Keratinocyte (primary cell): ENCODE results near the gene HOXB8. TPM values are rescaled to one million over a fixed set of nuclear protein-coding genes. Genes with fewer than 3 reads are reported as not detected.

ENCODE experiments used
- DNase-seq: peaks from one replicate; pipeline ENCODE4 v3.0.0-alpha.2; 2011; ENCODE audit warnings: low read depth, missing footprints, low spot score
- FAIRE-seq: peaks from 2 replicates; lab custom pipeline; 2011; peaks lifted over from hg19 to GRCh38; lab: Jason Lieb, UNC
- H2AFZ ChIP-seq: 2 replicates; pipeline ENCODE4 v1.6.0; 2012; ENCODE audit warnings: low read length, control low read depth, inconsistent platforms; ENCODE audit not compliant: control insufficient read depth
- H3K27ac ChIP-seq: 2 replicates; pipeline ENCODE4 v1.5.1; 2011; ENCODE audit warnings: low read length; ENCODE audit not compliant: control insufficient read depth, insufficient read depth
- H3K27me3 ChIP-seq: 3 replicates; pipeline ENCODE4 v1.6.0; 2011; ENCODE audit warnings: low read length; ENCODE audit not compliant: control insufficient read depth, insufficient read depth; ENCODE audit errors: extremely low read depth
- H3K36me3 ChIP-seq, 2 experiments: 2 replicates in 1 of 2; 3 replicates in 1 of 2; pipeline ENCODE4 v1.5.1; 2011; ENCODE audit warnings: low read length in 2 of 2, mild to moderate bottlenecking in 1 of 2; ENCODE audit not compliant: control insufficient read depth in 2 of 2, insufficient read depth in 2 of 2; ENCODE audit errors: extremely low read depth in 1 of 2
- H3K4me1 ChIP-seq: 3 replicates; pipeline ENCODE4 v1.5.1; 2011; ENCODE audit warnings: low read length; ENCODE audit not compliant: control insufficient read depth, insufficient read depth; ENCODE audit errors: extremely low read depth
- H3K4me2 ChIP-seq: 3 replicates; pipeline ENCODE4 v1.6.0; 2011; ENCODE audit warnings: low read depth, low read length; ENCODE audit not compliant: control insufficient read depth, insufficient read depth; ENCODE audit errors: extremely low read depth
- H3K4me3 ChIP-seq, 3 experiments: fragments of 200-600 bp in 1 of 3; sonication (generic) in 1 of 3; 2 replicates in 2 of 3; 3 replicates in 1 of 3; pipeline ENCODE4 v1.5.1; 2011 to 2016; ENCODE audit warnings: low read length in 3 of 3, mild to moderate bottlenecking in 3 of 3, control low read depth in 2 of 3, inconsistent platforms in 1 of 3, low read depth in 1 of 3, mixed read lengths in 1 of 3, mixed run types in 1 of 3, moderate library complexity in 1 of 3; ENCODE audit not compliant: control insufficient read depth in 2 of 3, insufficient read depth in 2 of 3; ENCODE audit errors: extremely low read depth in 1 of 3
- H3K79me2 ChIP-seq: 2 replicates; pipeline ENCODE4 v1.6.0; 2012; ENCODE audit warnings: low read length; ENCODE audit not compliant: control insufficient read depth, insufficient read depth
- H3K9ac ChIP-seq: 3 replicates; pipeline ENCODE4 v1.6.0; 2011; ENCODE audit warnings: low read length; ENCODE audit not compliant: control insufficient read depth, insufficient read depth; ENCODE audit errors: extremely low read depth
- H3K9me1 ChIP-seq: 3 replicates; pipeline ENCODE4 v1.6.0; 2011; ENCODE audit warnings: low read length; ENCODE audit not compliant: control insufficient read depth, insufficient read depth; ENCODE audit errors: extremely low read depth
- H3K9me3 ChIP-seq: 2 replicates; pipeline ENCODE4 v1.5.1; 2012; ENCODE audit warnings: low read depth, low read length; ENCODE audit not compliant: control insufficient read depth
- H4K20me1 ChIP-seq: 3 replicates; pipeline ENCODE4 v1.6.0; 2011; ENCODE audit warnings: low read length; ENCODE audit not compliant: control insufficient read depth, insufficient read depth; ENCODE audit errors: extremely low read depth
- CTCF ChIP-seq, 3 experiments: IDR thresholded peaks in 1 of 3; conservative IDR thresholded peaks in 1 of 3; optimal IDR thresholded peaks in 1 of 3; 2 replicates in 2 of 3; 3 replicates in 1 of 3; pipeline versions ENCODE3 to v1.5.1; 2011; ENCODE audit warnings: low read length in 3 of 3, mild to moderate bottlenecking in 3 of 3, moderate library complexity in 2 of 3, control low read depth in 1 of 3, inconsistent platforms in 1 of 3; ENCODE audit not compliant: insufficient read depth in 2 of 3; ENCODE audit errors: extremely low read depth in 1 of 3
- EZH2 ChIP-seq: IDR thresholded peaks from one replicate; pipeline ENCODE4 v1.6.1; 2012; ENCODE audit warnings: inconsistent platforms, mild to moderate bottlenecking, low read length, moderate library complexity
- dilution Hi-C: fragments of 300-500 bp; cut with MboI; formaldehyde crosslinking; loops from one replicate; pipeline ENCODE4 v1.7.0; 2020; ENCODE audit warnings: low sequenced_read_pairs; ENCODE audit not compliant: extremely low pct_ligation_motif_present
- polyA plus RNA-seq, 5 experiments: library from polyadenylated mRNA; depleted of rRNA in 3 of 5; stranded (reverse) in 3 of 5; stranded (forward) in 1 of 5; unstranded in 1 of 5; fragments of >200 nt; gene quantifications; 1 replicate in 1 of 5; 2 replicates in 3 of 5; 3 replicates in 1 of 5; pipeline versions ENCODE4 v1.2.1 to v1.2.3, GENCODE V29; 2011 to 2012; ENCODE audit warnings: missing spikeins in 2 of 5, low read depth in 1 of 5, low replicate concordance in 1 of 5

HOXB8 gene
- polyA plus RNA-seq, 1 donor (not counting 4 experiments of a cell fraction or from before 2014, with no cell fraction given): not detected

GRCh38 chr17:48608494-48608834 is 6.6 kb downstream of the HOXB8 start:
- Histone ChIP-seq H3K27me3 (peaks cover 90% of the 10 kb centered on the region), H3K79me2 (no peaks in the 10 kb centered on the region), H3K4me3 (no peak overlapping the region), H3K4me1 (peaks cover 10% of the 10 kb centered on the region), H3K36me3 (no peaks in the 10 kb centered on the region), H3K9me3 (no peaks in the 10 kb centered on the region), H3K9ac (no peak overlapping the region), H3K27ac (no peak overlapping the region), H2AFZ (no peak overlapping the region), H3K4me2 (no peak overlapping the region), H3K9me1 (no peaks in the 10 kb centered on the region), H4K20me1 (no peaks in the 10 kb centered on the region)
- TF ChIP-seq EZH2 (no peak), CTCF (optimal IDR thresholded peaks at IDR 0.05 in 1 of 3, IDR thresholded peaks at IDR 0.05 in 1 of 3, conservative IDR thresholded peaks at IDR 0.05 in 1 of 3; ENCODE audit: extremely low read depth in 1 of 3, insufficient read depth in 2 of 3, low read length in 3 of 3) (no peak)
- FAIRE-seq (no peak), DNase-seq (no peak)
- dilution Hi-C loops: no loop called here

GRCh38 chr17:48606892-48607614 is 8.0 kb downstream of the HOXB8 start:
- H3K27me3 ChIP-seq: peaks cover 91% of the 10 kb centered on the region
- DNase-seq (no peak), FAIRE-seq (no peak)
- peaks cover 11% of the 10 kb centered on the region for H3K4me1 ChIP-seq
- H3K9me3 ChIP-seq: no peaks in the 10 kb centered on the region
- no peaks in the 10 kb centered on the region for H3K36me3 ChIP-seq
- no peak overlapping the region for H2AFZ ChIP-seq
- H3K4me2 ChIP-seq: no peak overlapping the region
- no peak overlapping the region for H3K4me3 ChIP-seq
- H3K9ac ChIP-seq: no peak overlapping the region
- no peaks in the 10 kb centered on the region for H4K20me1 ChIP-seq
- dilution Hi-C loops: no loop called here
- H3K79me2 ChIP-seq: no peaks in the 10 kb centered on the region
- H3K27ac ChIP-seq: no peak overlapping the region
- TF ChIP-seq CTCF (optimal IDR thresholded peaks at IDR 0.05 in 1 of 3, IDR thresholded peaks at IDR 0.05 in 1 of 3, conservative IDR thresholded peaks at IDR 0.05 in 1 of 3; ENCODE audit: extremely low read depth in 1 of 3, insufficient read depth in 2 of 3, low read length in 3 of 3) (no peak), EZH2 (no peak)
- H3K9me1 ChIP-seq: no peaks in the 10 kb centered on the region
